DOHH2 (cell line): ENCODE data around the gene SDCCAG8.

Source experiments
- EZH2phosphoT487 ChIP-seq: fragments of 200-600 bp; sonication (generic); IDR thresholded peaks from 2 replicates; pipeline ENCODE4 v1.6.1; 2017; ENCODE audit warnings: borderline replicate concordance, mild to moderate bottlenecking, antibody characterized with exemption, low read length, moderate library complexity, mixed read lengths
- TF ChIP-seq, protein P1 (sequence below): fragments of 200-600 bp; sonication (generic); IDR thresholded peaks from one replicate; pipeline ENCODE4 v1.5.1; 2014; ENCODE audit warnings: antibody characterized with exemption, mild to moderate bottlenecking, low read depth, low read length; ENCODE audit not compliant: poor library complexity, severe bottlenecking

DNA sequence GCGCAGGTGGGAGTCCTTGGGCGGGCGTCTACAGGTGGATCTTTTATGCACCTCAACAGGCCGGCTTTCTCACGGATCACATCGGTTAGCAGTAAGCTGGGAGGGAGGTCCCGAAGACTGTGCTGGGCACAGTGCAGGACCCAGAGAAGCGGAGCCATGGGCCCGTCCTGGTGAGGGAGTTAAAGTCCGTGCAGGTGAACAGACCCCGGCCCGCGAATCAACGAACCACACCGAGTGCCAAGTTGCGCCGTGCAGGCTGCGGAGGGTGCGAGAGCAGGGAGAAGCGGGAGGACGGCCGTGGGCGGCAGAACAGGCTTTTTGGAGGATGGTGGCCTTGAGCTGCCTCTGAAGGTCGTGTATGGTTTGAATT is 233.3 kb downstream of the SDCCAG8 start:
- TF ChIP-seq, protein P1, sequence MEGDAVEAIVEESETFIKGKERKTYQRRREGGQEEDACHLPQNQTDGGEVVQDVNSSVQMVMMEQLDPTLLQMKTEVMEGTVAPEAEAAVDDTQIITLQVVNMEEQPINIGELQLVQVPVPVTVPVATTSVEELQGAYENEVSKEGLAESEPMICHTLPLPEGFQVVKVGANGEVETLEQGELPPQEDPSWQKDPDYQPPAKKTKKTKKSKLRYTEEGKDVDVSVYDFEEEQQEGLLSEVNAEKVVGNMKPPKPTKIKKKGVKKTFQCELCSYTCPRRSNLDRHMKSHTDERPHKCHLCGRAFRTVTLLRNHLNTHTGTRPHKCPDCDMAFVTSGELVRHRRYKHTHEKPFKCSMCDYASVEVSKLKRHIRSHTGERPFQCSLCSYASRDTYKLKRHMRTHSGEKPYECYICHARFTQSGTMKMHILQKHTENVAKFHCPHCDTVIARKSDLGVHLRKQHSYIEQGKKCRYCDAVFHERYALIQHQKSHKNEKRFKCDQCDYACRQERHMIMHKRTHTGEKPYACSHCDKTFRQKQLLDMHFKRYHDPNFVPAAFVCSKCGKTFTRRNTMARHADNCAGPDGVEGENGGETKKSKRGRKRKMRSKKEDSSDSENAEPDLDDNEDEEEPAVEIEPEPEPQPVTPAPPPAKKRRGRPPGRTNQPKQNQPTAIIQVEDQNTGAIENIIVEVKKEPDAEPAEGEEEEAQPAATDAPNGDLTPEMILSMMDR: no peak
- no peak for TF ChIP-seq EZH2phosphoT487
